ENCODE data around the gene FBXO31. TPM values are rescaled to one million over a fixed set of nuclear protein-coding genes. Genes with fewer than 3 reads are reported as not detected.
"Not testable (repeated sequence)": the region's sequence is repeated elsewhere in the genome, so short reads cannot be mapped to it uniquely, and the experiment has no call there.

The FBXO31 gene
- total RNA-seq, 1 donor from 2014 or later = 34.7 TPM

GRCh38 chr16:87340198-87340597, 43.4 kb downstream of the FBXO31 start:
- Mint-ChIP-seq H3K4me1 (ENCODE audit: unreplicated experiment) (no peaks in the 10 kb centered on the region), H3K9me3 (ENCODE audit: unreplicated experiment) (no peaks in the 10 kb centered on the region), H3K27ac (ENCODE audit: unreplicated experiment) (no peak overlapping the region), H3K4me3 (ENCODE audit: unreplicated experiment) (no peak overlapping the region), H3K27me3 (ENCODE audit: unreplicated experiment) (no peaks in the 10 kb centered on the region), H3K36me3 (ENCODE audit: unreplicated experiment) (peaks cover 18% of the 10 kb centered on the region)
- DNase-seq (ENCODE audit: extremely low spot score, unreplicated experiment) = no peak
- no peak for TF ChIP-seq CTCF (IDR thresholded peaks at IDR 0.05)

GRCh38 chr16:87339724-87340105, 43.9 kb downstream of the FBXO31 start:
- not testable (repeated sequence) for DNase-seq (ENCODE audit: extremely low spot score, unreplicated experiment); H3K9me3 Mint-ChIP-seq (ENCODE audit: unreplicated experiment); H3K4me1 Mint-ChIP-seq (ENCODE audit: unreplicated experiment); H3K27me3 Mint-ChIP-seq (ENCODE audit: unreplicated experiment); H3K27ac Mint-ChIP-seq (ENCODE audit: unreplicated experiment); H3K4me3 Mint-ChIP-seq (ENCODE audit: unreplicated experiment)
- H3K36me3 Mint-ChIP-seq (ENCODE audit: unreplicated experiment) = peaks cover 21% of the 10 kb centered on the region

GRCh38 chr16:87339086-87339723, 44.4 kb downstream of the FBXO31 start:
- H3K27me3 Mint-ChIP-seq (ENCODE audit: unreplicated experiment) = no peaks in the 10 kb centered on the region
- H3K9me3 Mint-ChIP-seq (ENCODE audit: unreplicated experiment) = no peaks in the 10 kb centered on the region
- TF ChIP-seq CTCF (IDR thresholded peaks at IDR 0.05) = no peak
- H3K4me1 Mint-ChIP-seq (ENCODE audit: unreplicated experiment) = no peaks in the 10 kb centered on the region
- DNase-seq (ENCODE audit: extremely low spot score, unreplicated experiment) = no peak
- peaks cover 23% of the 10 kb centered on the region for H3K36me3 Mint-ChIP-seq (ENCODE audit: unreplicated experiment)
- H3K27ac Mint-ChIP-seq (ENCODE audit: unreplicated experiment) = no peak overlapping the region
- no peak overlapping the region for H3K4me3 Mint-ChIP-seq (ENCODE audit: unreplicated experiment)

- H3K9me3 Mint-ChIP-seq (ENCODE audit: unreplicated experiment) = no peaks in the 10 kb centered on the region
- H3K27ac Mint-ChIP-seq (ENCODE audit: unreplicated experiment) = no peak overlapping the region
- DNase-seq (ENCODE audit: extremely low spot score, unreplicated experiment) = no peak
- no peak overlapping the region for H3K4me3 Mint-ChIP-seq (ENCODE audit: unreplicated experiment)
- no peak for TF ChIP-seq CTCF (IDR thresholded peaks at IDR 0.05)
- H3K4me1 Mint-ChIP-seq (ENCODE audit: unreplicated experiment) = no peaks in the 10 kb centered on the region
- peaks cover 20% of the 10 kb centered on the region for H3K36me3 Mint-ChIP-seq (ENCODE audit: unreplicated experiment)
- H3K27me3 Mint-ChIP-seq (ENCODE audit: unreplicated experiment) = no peaks in the 10 kb centered on the region
Observed at GRCh38 chr16:87338155-87338765, 45.3 kb downstream of the FBXO31 start.

- no peak overlapping the region for H3K27ac Mint-ChIP-seq (ENCODE audit: unreplicated experiment)
- no peak overlapping the region for H3K4me3 Mint-ChIP-seq (ENCODE audit: unreplicated experiment)
- peaks cover 17% of the 10 kb centered on the region for H3K36me3 Mint-ChIP-seq (ENCODE audit: unreplicated experiment)
- no peak for TF ChIP-seq CTCF (IDR thresholded peaks at IDR 0.05)
- no peaks in the 10 kb centered on the region for H3K4me1 Mint-ChIP-seq (ENCODE audit: unreplicated experiment)
- DNase-seq (ENCODE audit: extremely low spot score, unreplicated experiment) = no peak
- H3K9me3 Mint-ChIP-seq (ENCODE audit: unreplicated experiment) = no peaks in the 10 kb centered on the region
- no peaks in the 10 kb centered on the region for H3K27me3 Mint-ChIP-seq (ENCODE audit: unreplicated experiment)
Observed at GRCh38 chr16:87337262-87337771, 46.3 kb downstream of the FBXO31 start.

All from osteocyte (in vitro differentiated cells).